Measurements from ENCODE around the gene FAM81A.

The FAM81A gene

GRCh38 chr15:59519329-59519728 is 81.3 kb downstream of the FAM81A start:
- no peaks in the 10 kb centered on the region for H3K79me1 ChIP-seq (ENCODE audit: low read length)
- WGBS (ENCODE audit: extremely low coverage, insufficient coverage, insufficient read length), result no CpG with 5 or more reads among the region's 3 CpGs
- H3K9me3 ChIP-seq (ENCODE audit: insufficient read depth, low read depth, low read length), result no peaks in the 10 kb centered on the region

GRCh38 chr15:59521443-59521842 is 83.5 kb downstream of the FAM81A start:
- no peak overlapping the region for H3K4ac ChIP-seq (ENCODE audit: low read depth, low read length)
- H3K79me1 ChIP-seq (ENCODE audit: low read length), result no peaks in the 10 kb centered on the region
- no peak overlapping the region for H3K14ac ChIP-seq (ENCODE audit: low read length)
- no peaks in the 10 kb centered on the region for H3K4me1 ChIP-seq (ENCODE audit: control insufficient read depth in 1 of 2, insufficient read depth in 2 of 2, low read length in 2 of 2)
- no peak overlapping the region for H4K8ac ChIP-seq (ENCODE audit: low read depth, low read length)
- H3K36me3 ChIP-seq (ENCODE audit: control insufficient read depth in 1 of 2, insufficient read depth in 2 of 2, low read length in 2 of 2), result no peaks in the 10 kb centered on the region
- no peak overlapping the region for H2BK12ac ChIP-seq (ENCODE audit: low read length)
- H4K12ac ChIP-seq (ENCODE audit: low read depth, low read length), result no peak overlapping the region
- H4K91ac ChIP-seq (ENCODE audit: low read depth, low read length), result no peak overlapping the region
- H3K9ac ChIP-seq (ENCODE audit: low read length), result no peak overlapping the region
- WGBS (ENCODE audit: extremely low coverage, insufficient coverage, insufficient read length), result no CpG with 5 or more reads among the region's 5 CpGs
- H3K23ac ChIP-seq (ENCODE audit: low read length), result no peak overlapping the region
- H3K4me3 ChIP-seq (ENCODE audit: low read depth, low read length), result no peak overlapping the region
- H3K27me3 ChIP-seq (ENCODE audit: insufficient read depth, low read length), result no peaks in the 10 kb centered on the region
- H2AFZ ChIP-seq (ENCODE audit: insufficient read depth, low read length, poor library complexity), result no peak overlapping the region
- H2BK5ac ChIP-seq (ENCODE audit: low read depth, low read length, poor library complexity), result no peak overlapping the region
- no peak overlapping the region for H2AK5ac ChIP-seq (ENCODE audit: low read length)
- no peak overlapping the region for H3K18ac ChIP-seq (ENCODE audit: low read length)
- H3K79me2 ChIP-seq (ENCODE audit: control insufficient read depth, insufficient read depth, low read length, poor library complexity), result no peaks in the 10 kb centered on the region
- no peak overlapping the region for H3K4me2 ChIP-seq (ENCODE audit: low read length)
- H2BK120ac ChIP-seq (ENCODE audit: insufficient read depth, low read length, poor library complexity), result no peak overlapping the region
- DNase-seq, result no peak
- no peak overlapping the region for H3K27ac ChIP-seq (ENCODE audit: low read depth, low read length)
- no peaks in the 10 kb centered on the region for H3K9me3 ChIP-seq (ENCODE audit: insufficient read depth, low read depth, low read length)

More at GRCh38 chr15:59519329-59519728, 81.3 kb downstream of the FAM81A start:
- H3K4me2 ChIP-seq (ENCODE audit: low read length), result no peak overlapping the region
- H3K27me3 ChIP-seq (ENCODE audit: insufficient read depth, low read length), result no peaks in the 10 kb centered on the region
- H3K4me1 ChIP-seq (ENCODE audit: control insufficient read depth in 1 of 2, insufficient read depth in 2 of 2, low read length in 2 of 2), result no peaks in the 10 kb centered on the region
- H2BK12ac ChIP-seq (ENCODE audit: low read length), result no peak overlapping the region
- no peak overlapping the region for H4K8ac ChIP-seq (ENCODE audit: low read depth, low read length)
- H2BK5ac ChIP-seq (ENCODE audit: low read depth, low read length, poor library complexity), result no peak overlapping the region
- no peak overlapping the region for H3K14ac ChIP-seq (ENCODE audit: low read length)
- no peak for DNase-seq
- no peak overlapping the region for H3K4ac ChIP-seq (ENCODE audit: low read depth, low read length)
- no peak overlapping the region for H2AFZ ChIP-seq (ENCODE audit: insufficient read depth, low read length, poor library complexity)
- H2AK5ac ChIP-seq (ENCODE audit: low read length), result no peak overlapping the region
- H3K23ac ChIP-seq (ENCODE audit: low read length), result no peak overlapping the region
- no peak overlapping the region for H3K9ac ChIP-seq (ENCODE audit: low read length)
- H2BK120ac ChIP-seq (ENCODE audit: insufficient read depth, low read length, poor library complexity), result no peak overlapping the region
- H3K79me2 ChIP-seq (ENCODE audit: control insufficient read depth, insufficient read depth, low read length, poor library complexity), result no peaks in the 10 kb centered on the region
- H3K27ac ChIP-seq (ENCODE audit: low read depth, low read length), result no peak overlapping the region
- H3K36me3 ChIP-seq (ENCODE audit: control insufficient read depth in 1 of 2, insufficient read depth in 2 of 2, low read length in 2 of 2), result no peaks in the 10 kb centered on the region
- H4K12ac ChIP-seq (ENCODE audit: low read depth, low read length), result no peak overlapping the region
- no peak overlapping the region for H3K4me3 ChIP-seq (ENCODE audit: low read depth, low read length)
- H3K18ac ChIP-seq (ENCODE audit: low read length), result no peak overlapping the region
- no peak overlapping the region for H4K91ac ChIP-seq (ENCODE audit: low read depth, low read length)

- Histone ChIP-seq H2AFZ (ENCODE audit: insufficient read depth, low read length, poor library complexity) (no peak overlapping the region), H3K27me3 (ENCODE audit: insufficient read depth, low read length) (no peaks in the 10 kb centered on the region), H3K23ac (ENCODE audit: low read length) (no peak overlapping the region), H2AK5ac (ENCODE audit: low read length) (no peak overlapping the region), H3K36me3 (ENCODE audit: control insufficient read depth in 1 of 2, insufficient read depth in 2 of 2, low read length in 2 of 2) (no peaks in the 10 kb centered on the region), H3K4ac (ENCODE audit: low read depth, low read length) (no peak overlapping the region), H3K4me1 (ENCODE audit: control insufficient read depth in 1 of 2, insufficient read depth in 2 of 2, low read length in 2 of 2) (no peaks in the 10 kb centered on the region), H3K4me3 (ENCODE audit: low read depth, low read length) (no peak overlapping the region), H2BK12ac (ENCODE audit: low read length) (no peak overlapping the region), H3K27ac (ENCODE audit: low read depth, low read length) (no peak overlapping the region), H2BK5ac (ENCODE audit: low read depth, low read length, poor library complexity) (no peak overlapping the region), H3K14ac (ENCODE audit: low read length) (no peak overlapping the region), H3K9ac (ENCODE audit: low read length) (no peak overlapping the region), H4K91ac (ENCODE audit: low read depth, low read length) (no peak overlapping the region), H4K8ac (ENCODE audit: low read depth, low read length) (no peak overlapping the region), H3K4me2 (ENCODE audit: low read length) (no peak overlapping the region), H3K79me2 (ENCODE audit: control insufficient read depth, insufficient read depth, low read length, poor library complexity) (no peaks in the 10 kb centered on the region), H4K12ac (ENCODE audit: low read depth, low read length) (no peak overlapping the region), H2BK120ac (ENCODE audit: insufficient read depth, low read length, poor library complexity) (no peak overlapping the region), H3K79me1 (ENCODE audit: low read length) (no peaks in the 10 kb centered on the region), H3K18ac (ENCODE audit: low read length) (no peak overlapping the region), H3K9me3 (ENCODE audit: insufficient read depth, low read depth, low read length) (no peaks in the 10 kb centered on the region)
- WGBS (ENCODE audit: extremely low coverage, insufficient coverage, insufficient read length), result no CpG with 5 or more reads among the region's 15 CpGs
- DNase-seq, result no peak
These were observed 85.0 kb downstream of the FAM81A start for GRCh38 chr15:59522988-59523461.

- Histone ChIP-seq H3K4me1 (ENCODE audit: control insufficient read depth in 1 of 2, insufficient read depth in 2 of 2, low read length in 2 of 2) (no peaks in the 10 kb centered on the region), H4K12ac (ENCODE audit: low read depth, low read length) (no peak overlapping the region), H3K18ac (ENCODE audit: low read length) (no peak overlapping the region), H3K79me1 (ENCODE audit: low read length) (no peaks in the 10 kb centered on the region), H2AFZ (ENCODE audit: insufficient read depth, low read length, poor library complexity) (no peak overlapping the region), H3K4me3 (ENCODE audit: low read depth, low read length) (no peak overlapping the region), H3K79me2 (ENCODE audit: control insufficient read depth, insufficient read depth, low read length, poor library complexity) (no peaks in the 10 kb centered on the region), H3K4ac (ENCODE audit: low read depth, low read length) (no peak overlapping the region), H2BK5ac (ENCODE audit: low read depth, low read length, poor library complexity) (no peak overlapping the region), H3K36me3 (ENCODE audit: control insufficient read depth in 1 of 2, insufficient read depth in 2 of 2, low read length in 2 of 2) (no peaks in the 10 kb centered on the region), H3K27me3 (ENCODE audit: insufficient read depth, low read length) (no peaks in the 10 kb centered on the region), H3K23ac (ENCODE audit: low read length) (no peak overlapping the region), H2BK120ac (ENCODE audit: insufficient read depth, low read length, poor library complexity) (no peak overlapping the region), H3K9ac (ENCODE audit: low read length) (no peak overlapping the region), H3K27ac (ENCODE audit: low read depth, low read length) (no peak overlapping the region), H3K9me3 (ENCODE audit: insufficient read depth, low read depth, low read length) (no peaks in the 10 kb centered on the region), H3K14ac (ENCODE audit: low read length) (no peak overlapping the region), H2AK5ac (ENCODE audit: low read length) (no peak overlapping the region), H2BK12ac (ENCODE audit: low read length) (no peak overlapping the region), H3K4me2 (ENCODE audit: low read length) (no peak overlapping the region), H4K8ac (ENCODE audit: low read depth, low read length) (no peak overlapping the region), H4K91ac (ENCODE audit: low read depth, low read length) (no peak overlapping the region)
- no peak for DNase-seq
- WGBS (ENCODE audit: extremely low coverage, insufficient coverage, insufficient read length), result no CpG with 5 or more reads among the region's 6 CpGs
These were observed 85.7 kb downstream of the FAM81A start for GRCh38 chr15:59523702-59524101.
